Caco-2 (cell line): ENCODE results near the gene GRM4. TPM values are rescaled to one million over a fixed set of nuclear protein-coding genes. Genes with fewer than 3 reads are reported as not detected.

ENCODE experiments used
- BruUV-seq: library from RNA; stranded (reverse); fragments of 400-500 nt; replicated peaks from 2 replicates; lab custom pipeline; 2021; lab: Mats Ljungman, UMichigan
- CTCF ChIA-PET: fragments of 300-600 bp; sonication (Branson Sonifier 250); formaldehyde crosslinking; loops from one replicate; lab custom pipeline; 2022; ENCODE audit warnings: antibody characterized with exemption; lab: Charles Lee
- POLR2A ChIA-PET: fragments of 300-600 bp; sonication (Branson Sonifier 250); formaldehyde crosslinking; loops from one replicate; lab custom pipeline; 2022; ENCODE audit warnings: antibody characterized with exemption; lab: Charles Lee
- DNase-seq, 2 experiments: peaks; one replicate each; pipeline versions ENCODE4 v3.0.0 to v3.0.0-alpha.2; 2020 to 2022
- H3K27me3 ChIP-seq: replicated peaks from 2 replicates; pipeline ENCODE4 v1.6.0; 2011; ENCODE audit warnings: low read length; ENCODE audit not compliant: control insufficient read depth, insufficient read depth
- H3K36me3 ChIP-seq: 2 replicates; pipeline ENCODE4 v1.5.1; 2011; ENCODE audit warnings: low read length; ENCODE audit not compliant: control insufficient read depth, insufficient read depth
- H3K4me1 ChIP-seq: fragments of 250-450 bp; sonication (Bioruptor Pico); 2 replicates; pipeline ENCODE4 v1.5.1; 2020; ENCODE audit warnings: mild to moderate bottlenecking
- H3K4me3 ChIP-seq: 2 replicates; pipeline ENCODE4 v1.5.1; 2011; ENCODE audit warnings: low read depth, mild to moderate bottlenecking, control low read depth, low read length
- H3K9me3 ChIP-seq: fragments of 250-450 bp; sonication (Bioruptor Pico); 2 replicates; pipeline ENCODE4 v1.5.1; 2020; ENCODE audit warnings: mild to moderate bottlenecking, moderate library complexity
- H3K27ac Mint-ChIP-seq: one replicate; pipeline ENCODE4 v1.8.0; 2022; ENCODE audit warnings: mixed read lengths; ENCODE audit not compliant: unreplicated experiment
- H3K27me3 Mint-ChIP-seq: one replicate; pipeline ENCODE4 v1.8.0; 2022; ENCODE audit warnings: mixed read lengths; ENCODE audit not compliant: insufficient read depth, unreplicated experiment
- H3K36me3 Mint-ChIP-seq: one replicate; pipeline ENCODE4 v1.8.0; 2022; ENCODE audit warnings: mild to moderate bottlenecking, mixed read lengths; ENCODE audit not compliant: insufficient read depth, unreplicated experiment
- H3K4me1 Mint-ChIP-seq: one replicate; pipeline ENCODE4 v1.8.0; 2022; ENCODE audit warnings: low read depth, mixed read lengths; ENCODE audit not compliant: unreplicated experiment
- H3K4me3 Mint-ChIP-seq: one replicate; pipeline ENCODE4 v1.8.0; 2022; ENCODE audit warnings: mild to moderate bottlenecking, moderate library complexity, mixed read lengths; ENCODE audit not compliant: unreplicated experiment
- H3K9me3 Mint-ChIP-seq: one replicate; pipeline ENCODE4 v1.8.0; 2022; ENCODE audit warnings: mixed read lengths; ENCODE audit not compliant: unreplicated experiment
- intact Hi-C: fragments of 100-400 bp; cut with micrococcal nuclease; formaldehyde crosslinking; loops from one replicate; pipeline ENCODE4 v1.10.0; 2022; ENCODE audit not compliant: unreplicated experiment
- total RNA-seq: library from RNA; stranded (reverse); gene quantifications from 2 replicates; pipeline ENCODE4 v1.2.3, GENCODE V29; 2022
- TF ChIP-seq, protein P1 (sequence below), 2 experiments: fragments of 200-600 bp in 1 of 2; IDR thresholded peaks; 1 replicate in 1 of 2; 2 replicates in 1 of 2; pipeline versions ENCODE4 v1.5.1 to v1.8.0; 2011 to 2022; ENCODE audit warnings: antibody characterized with exemption in 1 of 2, control low read depth in 1 of 2, inconsistent platforms in 1 of 2, low read depth in 1 of 2, low read length in 1 of 2, mild to moderate bottlenecking in 1 of 2, moderate library complexity in 1 of 2; ENCODE audit not compliant: insufficient read depth in 1 of 2, severe bottlenecking in 1 of 2, unreplicated experiment in 1 of 2

The GRM4 gene
- total RNA-seq, 1 experiment from 2014 or later, result 0.09 TPM

- H3K36me3 ChIP-seq, result no peaks in the 10 kb centered on the region
Observed at GRCh38 chr6:34090935-34091334, 55.0 kb downstream of the GRM4 start.

GRCh38 chr6:34090529-34090928 lies 55.4 kb downstream of the GRM4 start:
- POLR2A ChIA-PET, result no interaction called here
- Mint-ChIP-seq H3K36me3 (no peaks in the 10 kb centered on the region), H3K27me3 (peaks cover 4% of the 10 kb centered on the region), H3K4me3 (no peak overlapping the region), H3K27ac (no peak overlapping the region), H3K9me3 (no peaks in the 10 kb centered on the region), H3K4me1 (no peaks in the 10 kb centered on the region)
- CTCF ChIA-PET, result no interaction called here
- no peaks in the 10 kb centered on the region for H3K9me3 ChIP-seq
- H3K36me3 ChIP-seq, result no peaks in the 10 kb centered on the region
- intact Hi-C loops, result no loop called here
- H3K27me3 ChIP-seq, result peaks cover 1% of the 10 kb centered on the region; the same call in 1 of the 2 replicates
- no TSS peak for BruUV-seq
- TF ChIP-seq, protein P1, sequence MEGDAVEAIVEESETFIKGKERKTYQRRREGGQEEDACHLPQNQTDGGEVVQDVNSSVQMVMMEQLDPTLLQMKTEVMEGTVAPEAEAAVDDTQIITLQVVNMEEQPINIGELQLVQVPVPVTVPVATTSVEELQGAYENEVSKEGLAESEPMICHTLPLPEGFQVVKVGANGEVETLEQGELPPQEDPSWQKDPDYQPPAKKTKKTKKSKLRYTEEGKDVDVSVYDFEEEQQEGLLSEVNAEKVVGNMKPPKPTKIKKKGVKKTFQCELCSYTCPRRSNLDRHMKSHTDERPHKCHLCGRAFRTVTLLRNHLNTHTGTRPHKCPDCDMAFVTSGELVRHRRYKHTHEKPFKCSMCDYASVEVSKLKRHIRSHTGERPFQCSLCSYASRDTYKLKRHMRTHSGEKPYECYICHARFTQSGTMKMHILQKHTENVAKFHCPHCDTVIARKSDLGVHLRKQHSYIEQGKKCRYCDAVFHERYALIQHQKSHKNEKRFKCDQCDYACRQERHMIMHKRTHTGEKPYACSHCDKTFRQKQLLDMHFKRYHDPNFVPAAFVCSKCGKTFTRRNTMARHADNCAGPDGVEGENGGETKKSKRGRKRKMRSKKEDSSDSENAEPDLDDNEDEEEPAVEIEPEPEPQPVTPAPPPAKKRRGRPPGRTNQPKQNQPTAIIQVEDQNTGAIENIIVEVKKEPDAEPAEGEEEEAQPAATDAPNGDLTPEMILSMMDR (IDR thresholded peaks at IDR 0.05; ENCODE audit: insufficient read depth in 1 of 2, low read depth in 1 of 2, low read length in 1 of 2, severe bottlenecking in 1 of 2, unreplicated experiment in 1 of 2), result no peak
- no peak for DNase-seq
- no peak overlapping the region for H3K4me3 ChIP-seq
- H3K4me1 ChIP-seq, result no peaks in the 10 kb centered on the region

More at GRCh38 chr6:34090935-34091334, 55.0 kb downstream of the GRM4 start:
- no TSS peak for BruUV-seq
- no peak overlapping the region for H3K27ac Mint-ChIP-seq
- peaks cover 7% of the 10 kb centered on the region for H3K27me3 Mint-ChIP-seq
- TF ChIP-seq, protein P1 (IDR thresholded peaks at IDR 0.05; ENCODE audit: insufficient read depth in 1 of 2, low read depth in 1 of 2, low read length in 1 of 2, severe bottlenecking in 1 of 2, unreplicated experiment in 1 of 2), result no peak
- CTCF ChIA-PET, result no interaction called here
- no peaks in the 10 kb centered on the region for H3K36me3 Mint-ChIP-seq
- DNase-seq, result no peak
- POLR2A ChIA-PET, result no interaction called here
- intact Hi-C loops, result no loop called here
- Histone ChIP-seq H3K27me3 (peaks cover 1% of the 10 kb centered on the region; the same call in 1 of the 2 replicates), H3K4me3 (no peak overlapping the region), H3K4me1 (no peaks in the 10 kb centered on the region), H3K9me3 (no peaks in the 10 kb centered on the region)
- H3K9me3 Mint-ChIP-seq, result no peaks in the 10 kb centered on the region
- no peak overlapping the region for H3K4me3 Mint-ChIP-seq
- H3K4me1 Mint-ChIP-seq, result no peaks in the 10 kb centered on the region

DNA sequence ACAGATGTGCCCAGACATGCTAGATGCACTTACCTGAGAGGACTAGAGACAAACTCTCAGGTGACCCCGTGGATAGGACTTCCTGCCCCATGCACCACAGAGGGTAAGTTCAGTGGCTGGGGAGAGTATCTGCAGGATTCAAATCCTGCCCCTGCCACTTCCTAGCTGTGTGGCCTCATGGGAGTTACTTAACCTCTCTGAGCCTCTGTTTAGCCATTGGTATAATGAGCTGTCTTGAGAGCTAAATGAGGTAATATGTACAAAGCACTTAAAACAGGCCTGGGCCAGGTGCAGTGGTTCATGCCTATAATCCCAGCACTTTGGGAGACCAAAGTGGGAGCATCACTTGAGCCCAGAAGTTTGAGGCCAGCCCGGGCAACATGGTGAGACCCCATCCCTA lies 59.3 kb downstream of the GRM4 start:
- H3K27me3 Mint-ChIP-seq, result peaks cover 2% of the 10 kb centered on the region
- no TSS peak for BruUV-seq
- ChIA-PET POLR2A (no interaction called here), CTCF (no interaction called here)
- intact Hi-C loops, result no loop called here
- no peaks in the 10 kb centered on the region for H3K9me3 Mint-ChIP-seq
- TF ChIP-seq, protein P1 (IDR thresholded peaks at IDR 0.05; ENCODE audit: insufficient read depth in 1 of 2, low read depth in 1 of 2, low read length in 1 of 2, severe bottlenecking in 1 of 2, unreplicated experiment in 1 of 2), result no peak
- Histone ChIP-seq H3K36me3 (no peaks in the 10 kb centered on the region), H3K4me1 (no peaks in the 10 kb centered on the region), H3K9me3 (no peaks in the 10 kb centered on the region), H3K4me3 (no peak overlapping the region), H3K27me3 (no peaks in the 10 kb centered on the region; the same call in 1 of the 2 replicates)
- H3K36me3 Mint-ChIP-seq, result no peaks in the 10 kb centered on the region
- no peaks in the 10 kb centered on the region for H3K4me1 Mint-ChIP-seq
- no peak overlapping the region for H3K27ac Mint-ChIP-seq
- H3K4me3 Mint-ChIP-seq, result no peak overlapping the region
- DNase-seq, result no peak
